Breast epithelium (tissue), 4 donors: ENCODE measurements around the gene P2RY6. TPM values are rescaled to one million over a fixed set of nuclear protein-coding genes. Genes with fewer than 3 reads are reported as not detected.

ENCODE experiments used
- DNase-seq, 2 donors: peaks; one replicate each; pipeline ENCODE4 v3.0.0-alpha.2; 2019; ENCODE audit warnings: low spot score in 2 of 2
- H3K27ac ChIP-seq, 2 donors: fragments of 200-600 bp; sonication (generic) in 1 of 2; one replicate each; pipeline ENCODE4 v1.5.1; 2016 to 2019; ENCODE audit warnings: mild to moderate bottlenecking in 1 of 2
- H3K27me3 ChIP-seq, 2 donors: fragments of 200-600 bp; sonication (generic) in 1 of 2; one replicate each; pipeline versions ENCODE4 v1.5.1 to v1.6.0; 2017 to 2019; ENCODE audit warnings: control low read depth in 1 of 2, mild to moderate bottlenecking in 1 of 2
- H3K36me3 ChIP-seq: fragments of 200-600 bp; one replicate; pipeline ENCODE4 v1.5.1; 2019
- H3K4me1 ChIP-seq, 2 donors: fragments of 200-600 bp; sonication (generic); one replicate each; pipeline ENCODE4 v1.5.1; 2016 to 2019; ENCODE audit warnings: control low read depth in 1 of 2
- H3K4me3 ChIP-seq, 3 donors: fragments of 200-600 bp; sonication (generic); 1 replicate in 2 of 3; 2 replicates in 1 of 3; pipeline ENCODE4 v1.5.1; 2016 to 2019; ENCODE audit warnings: mild to moderate bottlenecking in 3 of 3, moderate library complexity in 2 of 3
- H3K9me3 ChIP-seq, 2 donors: fragments of 200-600 bp; sonication (generic) in 1 of 2; one replicate each; pipeline ENCODE4 v1.5.1; 2016 to 2019; ENCODE audit warnings: control low read depth in 1 of 2
- POLR2A ChIP-seq: fragments of 450-650 bp; IDR thresholded peaks from one replicate; pipeline ENCODE4 v1.6.1; 2016; ENCODE audit warnings: antibody characterized with exemption, mild to moderate bottlenecking, moderate library complexity
- POLR2AphosphoS5 ChIP-seq, 3 donors: sonication (generic); formaldehyde crosslinking; IDR thresholded peaks; one replicate each; pipeline ENCODE4 v1.6.1; 2017; ENCODE audit warnings: antibody characterized with exemption in 3 of 3
- intact Hi-C: fragments of 100-400 bp; cut with DNase I; formaldehyde crosslinking; loops from one replicate; pipeline ENCODE4 v1.15.1; 2023; ENCODE audit warnings: low total_unique reads
- total RNA-seq, 3 donors: library from RNA; depleted of rRNA; stranded (reverse); fragments of >200 nt; gene quantifications; one replicate each; pipeline ENCODE4 v1.1.0, GENCODE V29; 2016
- TF ChIP-seq, protein P1 (sequence below), 3 donors: fragments of 450-650 bp; IDR thresholded peaks; one replicate each; pipeline ENCODE4 v1.5.1; 2016 to 2017; ENCODE audit warnings: antibody characterized with exemption in 3 of 3, mild to moderate bottlenecking in 3 of 3, moderate library complexity in 3 of 3

P2RY6 gene
- total RNA-seq, 3 donors from 2014 or later = 1.6 to 3.4 (median 1.9) TPM

DNA sequence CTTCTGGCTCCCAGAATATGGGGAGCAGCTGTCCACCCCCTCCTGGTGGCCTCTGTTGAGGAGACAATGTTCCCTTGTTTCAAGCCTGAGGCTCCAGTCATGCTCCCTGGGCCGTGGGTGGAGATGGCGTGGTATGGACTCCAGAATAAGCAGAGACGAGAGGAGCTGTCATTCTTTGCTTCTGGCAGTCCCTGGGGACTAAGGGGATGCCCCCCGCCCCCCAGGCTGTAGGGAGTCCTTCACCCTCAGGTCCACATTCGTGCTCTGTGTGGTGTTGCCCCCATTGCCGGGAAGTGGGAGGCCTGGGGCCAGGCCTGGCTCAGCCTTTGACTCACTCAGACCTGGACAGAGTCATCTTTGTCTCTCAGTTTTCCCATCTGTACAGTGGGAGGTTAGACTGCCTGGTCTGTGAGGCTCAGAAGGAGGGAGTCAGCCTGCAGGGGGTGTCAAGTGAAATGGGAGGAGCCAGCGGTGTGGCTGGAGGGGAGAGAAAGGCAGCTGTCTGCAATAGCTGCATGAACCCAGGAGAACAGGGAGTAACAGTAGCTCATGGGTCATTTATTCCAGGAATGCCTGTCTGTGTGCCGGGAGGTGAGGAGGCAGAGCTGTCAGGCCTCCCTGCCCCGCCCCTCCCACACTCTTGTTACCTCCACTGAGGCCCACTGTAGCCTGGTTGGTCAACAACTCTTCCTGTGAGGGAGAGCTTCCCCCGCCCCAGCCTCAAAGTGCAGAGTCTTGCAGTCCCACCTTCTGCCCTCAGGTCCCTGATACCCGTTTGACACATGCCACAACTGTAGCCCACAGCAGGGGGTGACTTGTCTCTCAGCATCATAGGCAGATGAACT lies 42.2 kb downstream of the P2RY6 start:
- intact Hi-C loops = loop anchor here (5.0 kb wide), 1 partner anchor 1207 kb away; the partner anchor contains the start of gene TOMT
- no peaks in the 10 kb centered on the region for H3K36me3 ChIP-seq
- peaks cover 21 to 48% of the 10 kb centered on the region in 2 donors for H3K4me1 ChIP-seq
- no peaks in the 10 kb centered on the region for H3K9me3 ChIP-seq
- H3K27ac ChIP-seq = peak overlapping the region; percentile 88 to 99
- no peaks in the 10 kb centered on the region for H3K27me3 ChIP-seq
- DNase-seq = no peak
- TF ChIP-seq POLR2A (no peak), POLR2AphosphoS5 (IDR thresholded peaks at IDR 0.05) (no peak)
- TF ChIP-seq, protein P1, sequence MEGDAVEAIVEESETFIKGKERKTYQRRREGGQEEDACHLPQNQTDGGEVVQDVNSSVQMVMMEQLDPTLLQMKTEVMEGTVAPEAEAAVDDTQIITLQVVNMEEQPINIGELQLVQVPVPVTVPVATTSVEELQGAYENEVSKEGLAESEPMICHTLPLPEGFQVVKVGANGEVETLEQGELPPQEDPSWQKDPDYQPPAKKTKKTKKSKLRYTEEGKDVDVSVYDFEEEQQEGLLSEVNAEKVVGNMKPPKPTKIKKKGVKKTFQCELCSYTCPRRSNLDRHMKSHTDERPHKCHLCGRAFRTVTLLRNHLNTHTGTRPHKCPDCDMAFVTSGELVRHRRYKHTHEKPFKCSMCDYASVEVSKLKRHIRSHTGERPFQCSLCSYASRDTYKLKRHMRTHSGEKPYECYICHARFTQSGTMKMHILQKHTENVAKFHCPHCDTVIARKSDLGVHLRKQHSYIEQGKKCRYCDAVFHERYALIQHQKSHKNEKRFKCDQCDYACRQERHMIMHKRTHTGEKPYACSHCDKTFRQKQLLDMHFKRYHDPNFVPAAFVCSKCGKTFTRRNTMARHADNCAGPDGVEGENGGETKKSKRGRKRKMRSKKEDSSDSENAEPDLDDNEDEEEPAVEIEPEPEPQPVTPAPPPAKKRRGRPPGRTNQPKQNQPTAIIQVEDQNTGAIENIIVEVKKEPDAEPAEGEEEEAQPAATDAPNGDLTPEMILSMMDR (IDR thresholded peaks at IDR 0.05) = no peak
- peak overlapping the region in 2 of 3 donors; percentile 81 to 82 for H3K4me3 ChIP-seq

DNA sequence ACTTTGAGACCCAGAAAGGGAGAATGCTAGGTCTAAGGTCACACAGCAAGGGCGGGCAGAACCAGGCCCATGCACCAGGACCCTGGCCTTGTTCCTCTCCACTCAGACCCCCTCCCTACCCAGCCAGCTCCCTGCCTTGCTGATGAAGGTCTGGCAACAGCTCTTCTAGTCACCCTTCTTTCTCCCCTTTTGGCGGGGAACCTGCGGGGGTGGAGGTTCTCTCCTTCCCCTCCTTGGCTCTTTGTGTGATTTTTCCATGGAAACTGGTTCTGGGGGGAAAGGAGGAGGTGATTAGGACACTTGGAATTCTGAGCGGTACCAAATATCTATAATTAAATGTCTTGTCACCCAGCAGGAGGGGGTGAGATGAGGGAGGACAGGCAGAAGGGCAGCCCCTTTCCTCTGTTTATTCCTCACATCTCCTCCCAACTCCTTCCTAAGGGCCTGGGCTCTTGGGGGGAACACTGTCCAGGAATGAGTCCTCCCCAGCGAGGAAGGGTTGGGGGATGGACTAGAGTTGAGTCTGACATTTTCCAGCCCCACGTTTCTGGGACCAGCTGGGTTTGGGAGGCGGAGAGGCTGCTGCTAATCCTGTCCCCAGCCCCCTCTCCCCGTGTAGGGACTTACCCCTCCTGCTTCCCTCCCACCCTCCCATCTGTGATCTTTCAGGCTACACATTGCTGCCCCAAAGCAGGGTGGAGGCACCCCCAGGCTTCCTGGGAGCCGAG lies 43.3 kb downstream of the P2RY6 start:
- no peaks in the 10 kb centered on the region for H3K36me3 ChIP-seq
- DNase-seq = no peak
- H3K9me3 ChIP-seq = no peaks in the 10 kb centered on the region
- H3K27ac ChIP-seq = peak overlapping the region; percentile 29 to 88
- H3K4me3 ChIP-seq = peak overlapping the region in 1 of 3 donors; percentile 81
- intact Hi-C loops = no loop called here
- no peaks in the 10 kb centered on the region for H3K27me3 ChIP-seq
- TF ChIP-seq POLR2AphosphoS5 (IDR thresholded peaks at IDR 0.05) = no peak
- TF ChIP-seq, protein P1 (IDR thresholded peaks at IDR 0.05) = no peak
- no peak for TF ChIP-seq POLR2A
- H3K4me1 ChIP-seq = peaks cover 21 to 48% of the 10 kb centered on the region in 2 donors

- DNase-seq = no peak
- Histone ChIP-seq H3K27me3 (no peaks in the 10 kb centered on the region), H3K4me3 (no peak overlapping the region), H3K27ac (peak overlapping the region in 1 of 2 donors; percentile 88), H3K9me3 (no peaks in the 10 kb centered on the region), H3K4me1 (peaks cover 18 to 56% of the 10 kb centered on the region in 2 donors), H3K36me3 (no peaks in the 10 kb centered on the region)
- TF ChIP-seq, protein P1 (IDR thresholded peaks at IDR 0.05) = no peak
- TF ChIP-seq POLR2AphosphoS5 (IDR thresholded peaks at IDR 0.05) (no peak), POLR2A (no peak)
- intact Hi-C loops = no loop called here
These were observed 44.3 kb downstream of the P2RY6 start for GRCh38 chr11:73316422-73316821.

- intact Hi-C loops = no loop called here
- Histone ChIP-seq H3K4me1 (peaks cover 21 to 60% of the 10 kb centered on the region in 2 donors), H3K4me3 (peak overlapping the region in 1 of 3 donors; percentile 39), H3K27ac (peak overlapping the region; percentile 63 to 88), H3K9me3 (no peaks in the 10 kb centered on the region), H3K36me3 (no peaks in the 10 kb centered on the region), H3K27me3 (no peaks in the 10 kb centered on the region)
- DNase-seq = peak in 1 of 2 donors; percentile 44
- TF ChIP-seq POLR2A = no peak
- TF ChIP-seq POLR2AphosphoS5 (IDR thresholded peaks at IDR 0.05) = peak in 2 of 3 donors; percentile 23 to 28
- TF ChIP-seq, protein P1 (IDR thresholded peaks at IDR 0.05) = no peak
These were observed 45.2 kb downstream of the P2RY6 start for GRCh38 chr11:73317373-73317772.
